ENCODE results near the gene ANKRD55. TPM values are rescaled to one million over a fixed set of nuclear protein-coding genes. Genes with fewer than 3 reads are reported as not detected.
"Not testable (repeated sequence)": the region's sequence is repeated elsewhere in the genome, so short reads cannot be mapped to it uniquely, and the experiment has no call there.

Gene ANKRD55
- total and polyA plus RNA-seq, 8 donors: 0.20 to 0.97 (median 0.67) TPM

- H3K36me3 ChIP-seq: no peaks in the 10 kb centered on the region
- no peak for TF ChIP-seq CTCF (IDR thresholded peaks at IDR 0.05)
- no peaks in the 10 kb centered on the region for H3K4me1 ChIP-seq
- DNase-seq (no peak), ATAC-seq (no peak)
- no peaks in the 10 kb centered on the region for H3K27me3 ChIP-seq
- intact Hi-C loops (cut with DNase I): no loop called here
- H3K4me3 ChIP-seq: no peak overlapping the region
- no peak overlapping the region for H3K27ac ChIP-seq
- H3K9me3 ChIP-seq: peaks cover 0 to 4% of the 10 kb centered on the region in 2 donors
Measured at GRCh38 chr5:56253924-56254323, 20.8 kb upstream of the ANKRD55 start.

- H3K9me3 ChIP-seq: peaks cover 0 to 7% of the 10 kb centered on the region in 2 donors
- H3K27ac ChIP-seq: no peak overlapping the region
- no peak for ATAC-seq
- no peaks in the 10 kb centered on the region for H3K36me3 ChIP-seq
- no peaks in the 10 kb centered on the region for H3K4me1 ChIP-seq
- intact Hi-C loops (cut with DNase I): no loop called here
- no peak overlapping the region for H3K4me3 ChIP-seq
- no peak for TF ChIP-seq CTCF (IDR thresholded peaks at IDR 0.05)
- DNase-seq: no peak
- no peaks in the 10 kb centered on the region for H3K27me3 ChIP-seq
Measured at GRCh38 chr5:56253126-56253525, 20.0 kb upstream of the ANKRD55 start.

GRCh38 chr5:56251918-56252553, 18.9 kb upstream of the ANKRD55 start:
- Histone ChIP-seq H3K4me1 (no peaks in the 10 kb centered on the region), H3K9me3 (peaks cover 0 to 7% of the 10 kb centered on the region in 2 donors), H3K4me3 (no peak overlapping the region), H3K36me3 (no peaks in the 10 kb centered on the region), H3K27ac (no peak overlapping the region), H3K27me3 (no peaks in the 10 kb centered on the region)
- TF ChIP-seq CTCF (IDR thresholded peaks at IDR 0.05): no peak
- DNase-seq (no peak), ATAC-seq (no peak)
- intact Hi-C loops (cut with DNase I): no loop called here

- no peak for ATAC-seq
- TF ChIP-seq CTCF (IDR thresholded peaks at IDR 0.05): no peak
Measured at GRCh38 chr5:56251440-56251839, 18.3 kb upstream of the ANKRD55 start.

GRCh38 chr5:56250011-56250410, 16.9 kb upstream of the ANKRD55 start:
- intact Hi-C loops (cut with DNase I): no loop called here
- Histone ChIP-seq H3K36me3 (no peaks in the 10 kb centered on the region), H3K27me3 (no peaks in the 10 kb centered on the region), H3K27ac (no peak overlapping the region), H3K9me3 (peaks cover 0 to 7% of the 10 kb centered on the region in 2 donors), H3K4me3 (no peak overlapping the region), H3K4me1 (no peaks in the 10 kb centered on the region)
- TF ChIP-seq CTCF (IDR thresholded peaks at IDR 0.05): no peak
- DNase-seq (no peak), ATAC-seq (no peak)

More at GRCh38 chr5:56251440-56251839, 18.3 kb upstream of the ANKRD55 start:
- no peak for DNase-seq
- no peak overlapping the region for H3K27ac ChIP-seq
- H3K4me1 ChIP-seq: no peaks in the 10 kb centered on the region
- no peaks in the 10 kb centered on the region for H3K27me3 ChIP-seq
- intact Hi-C loops (cut with DNase I): no loop called here
- H3K4me3 ChIP-seq: no peak overlapping the region
- peaks cover 0 to 7% of the 10 kb centered on the region in 2 donors for H3K9me3 ChIP-seq
- no peaks in the 10 kb centered on the region for H3K36me3 ChIP-seq

GRCh38 chr5:56249085-56249484, 16.0 kb upstream of the ANKRD55 start:
- H3K27ac ChIP-seq; H3K36me3 ChIP-seq; ATAC-seq; H3K4me1 ChIP-seq; DNase-seq; H3K4me3 ChIP-seq; H3K27me3 ChIP-seq; intact Hi-C loops (cut with DNase I); H3K9me3 ChIP-seq: not testable (repeated sequence)
